ENCODE results near the gene HINT2.

HINT2 gene

DNA sequence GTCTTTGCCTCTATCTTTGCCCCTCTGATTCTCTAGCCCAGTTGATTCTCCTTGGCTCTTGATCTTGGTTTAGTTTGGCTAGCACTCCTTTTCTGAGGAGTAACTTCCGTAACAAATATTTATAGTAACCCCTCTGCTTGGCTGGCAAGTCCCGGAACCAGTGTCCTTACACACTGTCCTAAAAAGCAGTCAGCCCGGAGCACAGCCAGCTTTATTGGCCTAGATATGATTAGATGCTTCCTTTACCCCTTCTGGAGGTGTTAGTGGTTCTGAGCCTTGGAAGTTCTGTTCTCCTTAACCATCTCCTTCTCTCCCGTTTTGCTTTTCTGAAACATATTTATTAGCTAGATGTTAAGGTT is 43.8 kb downstream of the HINT2 start:
- peaks cover 3% of the 10 kb centered on the region for H4K20me1 ChIP-seq (ENCODE audit: insufficient read depth, low read length)
- H3K4me1 ChIP-seq (ENCODE audit: insufficient read depth, low read length), result no peaks in the 10 kb centered on the region
- H3K9me3 ChIP-seq (ENCODE audit: insufficient read depth, low read length, severe bottlenecking), result no peaks in the 10 kb centered on the region
- no peak overlapping the region for H3K4me2 ChIP-seq (ENCODE audit: insufficient read depth, low read length)
- no peak overlapping the region for H3K4me3 ChIP-seq (ENCODE audit: low read depth in 1 of 2, low read length in 2 of 2)
- TF ChIP-seq CTCF (IDR thresholded peaks at IDR 0.05; ENCODE audit: borderline replicate concordance, extremely low read depth, low read length, poor library complexity, severe bottlenecking) (no peak), EZH2 (IDR thresholded peaks at IDR 0.05; ENCODE audit: borderline replicate concordance, low read depth, low read length, severe bottlenecking) (no peak)
- H3K36me3 ChIP-seq (ENCODE audit: insufficient read depth, low read length), result peaks cover 5% of the 10 kb centered on the region; the same call in 1 of the 2 replicates
- ATAC-seq (ENCODE audit: insufficient read depth, low read depth), result no peak
- no peaks in the 10 kb centered on the region for H3K27me3 ChIP-seq (ENCODE audit: insufficient read depth, low read length, poor library complexity)
- DNase-seq, result no peak
- H2AFZ ChIP-seq (ENCODE audit: low read depth, low read length), result no peak overlapping the region
- no peak overlapping the region for H3K27ac ChIP-seq (ENCODE audit: low read length)
- peaks cover 21% of the 10 kb centered on the region for H3K79me2 ChIP-seq (ENCODE audit: insufficient read depth, low read length)
- no peak overlapping the region for H3K9ac ChIP-seq (ENCODE audit: low read depth, low read length)

- Histone ChIP-seq H3K4me2 (ENCODE audit: insufficient read depth, low read length) (no peak overlapping the region), H3K9me3 (ENCODE audit: insufficient read depth, low read length, severe bottlenecking) (no peaks in the 10 kb centered on the region), H3K4me3 (ENCODE audit: low read depth in 1 of 2, low read length in 2 of 2) (no peak overlapping the region), H3K27me3 (ENCODE audit: insufficient read depth, low read length, poor library complexity) (no peaks in the 10 kb centered on the region), H2AFZ (ENCODE audit: low read depth, low read length) (no peak overlapping the region), H3K9ac (ENCODE audit: low read depth, low read length) (no peak overlapping the region), H4K20me1 (ENCODE audit: insufficient read depth, low read length) (peaks cover 3% of the 10 kb centered on the region), H3K79me2 (ENCODE audit: insufficient read depth, low read length) (peaks cover 27% of the 10 kb centered on the region), H3K27ac (ENCODE audit: low read length) (no peak overlapping the region), H3K36me3 (ENCODE audit: insufficient read depth, low read length) (peaks cover 5% of the 10 kb centered on the region; the same call in 1 of the 2 replicates), H3K4me1 (ENCODE audit: insufficient read depth, low read length) (no peaks in the 10 kb centered on the region)
- TF ChIP-seq EZH2 (IDR thresholded peaks at IDR 0.05; ENCODE audit: borderline replicate concordance, low read depth, low read length, severe bottlenecking) (no peak), CTCF (IDR thresholded peaks at IDR 0.05; ENCODE audit: borderline replicate concordance, extremely low read depth, low read length, poor library complexity, severe bottlenecking) (no peak)
- ATAC-seq (ENCODE audit: insufficient read depth, low read depth), result no peak
- no peak for DNase-seq
Observed at GRCh38 chr9:35769763-35770162, 45.1 kb downstream of the HINT2 start.

GRCh38 chr9:35767458-35767857 is 47.4 kb downstream of the HINT2 start:
- DNase-seq, result no peak
- no peak overlapping the region for H3K9ac ChIP-seq (ENCODE audit: low read depth, low read length)
- H3K4me3 ChIP-seq (ENCODE audit: low read depth in 1 of 2, low read length in 2 of 2), result no peak overlapping the region
- H4K20me1 ChIP-seq (ENCODE audit: insufficient read depth, low read length), result peaks cover 3% of the 10 kb centered on the region
- H3K27me3 ChIP-seq (ENCODE audit: insufficient read depth, low read length, poor library complexity), result no peaks in the 10 kb centered on the region
- no peaks in the 10 kb centered on the region for H3K4me1 ChIP-seq (ENCODE audit: insufficient read depth, low read length)
- ATAC-seq (ENCODE audit: insufficient read depth, low read depth), result no peak
- H2AFZ ChIP-seq (ENCODE audit: low read depth, low read length), result no peak overlapping the region
- peaks cover 5% of the 10 kb centered on the region; the same call in 1 of the 2 replicates for H3K36me3 ChIP-seq (ENCODE audit: insufficient read depth, low read length)
- TF ChIP-seq CTCF (IDR thresholded peaks at IDR 0.05; ENCODE audit: borderline replicate concordance, extremely low read depth, low read length, poor library complexity, severe bottlenecking) (no peak), EZH2 (IDR thresholded peaks at IDR 0.05; ENCODE audit: borderline replicate concordance, low read depth, low read length, severe bottlenecking) (no peak)
- no peaks in the 10 kb centered on the region for H3K9me3 ChIP-seq (ENCODE audit: insufficient read depth, low read length, severe bottlenecking)
- no peak overlapping the region for H3K27ac ChIP-seq (ENCODE audit: low read length)
- H3K4me2 ChIP-seq (ENCODE audit: insufficient read depth, low read length), result no peak overlapping the region
- H3K79me2 ChIP-seq (ENCODE audit: insufficient read depth, low read length), result peaks cover 37% of the 10 kb centered on the region

DNA sequence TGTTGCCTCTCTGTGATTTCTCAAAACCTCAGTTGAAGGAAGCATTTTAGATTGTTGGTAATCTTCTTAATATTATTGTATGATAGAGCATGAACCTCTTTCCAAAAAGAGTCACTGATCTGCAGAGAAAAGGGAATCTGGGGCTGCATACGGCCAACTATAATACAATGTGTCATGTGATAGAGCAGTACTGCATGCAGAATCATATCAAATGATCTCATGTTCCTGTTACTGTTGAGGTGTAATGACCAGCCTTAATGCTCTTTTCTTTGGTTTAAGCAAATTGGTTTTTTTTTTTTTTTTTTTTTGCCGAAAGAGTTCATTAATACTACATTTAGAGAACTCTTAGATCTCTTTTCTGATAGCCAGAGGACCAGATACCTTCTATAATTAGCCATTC is 47.8 kb downstream of the HINT2 start:
- H3K27ac ChIP-seq (ENCODE audit: low read length), result no peak overlapping the region
- no peak overlapping the region for H3K4me3 ChIP-seq (ENCODE audit: low read depth in 1 of 2, low read length in 2 of 2)
- H3K4me1 ChIP-seq (ENCODE audit: insufficient read depth, low read length), result no peaks in the 10 kb centered on the region
- H3K27me3 ChIP-seq (ENCODE audit: insufficient read depth, low read length, poor library complexity), result no peaks in the 10 kb centered on the region
- no peak overlapping the region for H3K9ac ChIP-seq (ENCODE audit: low read depth, low read length)
- H3K79me2 ChIP-seq (ENCODE audit: insufficient read depth, low read length), result peaks cover 36% of the 10 kb centered on the region
- ATAC-seq (ENCODE audit: insufficient read depth, low read depth), result no peak
- H3K36me3 ChIP-seq (ENCODE audit: insufficient read depth, low read length), result peaks cover 3% of the 10 kb centered on the region; the same call in 1 of the 2 replicates
- H2AFZ ChIP-seq (ENCODE audit: low read depth, low read length), result no peak overlapping the region
- peaks cover 3% of the 10 kb centered on the region for H4K20me1 ChIP-seq (ENCODE audit: insufficient read depth, low read length)
- TF ChIP-seq CTCF (IDR thresholded peaks at IDR 0.05; ENCODE audit: borderline replicate concordance, extremely low read depth, low read length, poor library complexity, severe bottlenecking), result no peak
- no peak for TF ChIP-seq EZH2 (IDR thresholded peaks at IDR 0.05; ENCODE audit: borderline replicate concordance, low read depth, low read length, severe bottlenecking)
- H3K9me3 ChIP-seq (ENCODE audit: insufficient read depth, low read length, severe bottlenecking), result no peaks in the 10 kb centered on the region
- H3K4me2 ChIP-seq (ENCODE audit: insufficient read depth, low read length), result no peak overlapping the region
- no peak for DNase-seq

Data from DND-41 (cell line).